ENCODE measurements around the gene BICD2. TPM values are rescaled to one million over a fixed set of nuclear protein-coding genes. Genes with fewer than 3 reads are reported as not detected.

The BICD2 gene
- total and polyA plus RNA-seq, 2 donors (not counting 1 experiment from before 2014, with no cell fraction given): 33.2 to 49.5 TPM

GRCh38 chr9:92760070-92760469, 4.6 kb downstream of the BICD2 start:
- H2AFZ ChIP-seq (ENCODE audit: insufficient read depth, low read depth, low read length, poor library complexity, severe bottlenecking): no peak overlapping the region
- CTCF ChIA-PET: interaction anchor here (2.0 to 3.9 kb wide), 2 partner anchors 10 to 30 kb away, joined by 4 to 14 read pairs; no protein-coding TSS in a partner anchor
- Mint-ChIP-seq H3K27me3 (no peaks in the 10 kb centered on the region), H3K27ac (no peak overlapping the region), H3K4me1 (peaks cover 60% of the 10 kb centered on the region), H3K4me3 (no peak overlapping the region), H3K9me3 (ENCODE audit: insufficient read depth) (peaks cover 4% of the 10 kb centered on the region)
- DNase-seq (no peak), ATAC-seq (ENCODE audit: low read depth) (no peak)
- POLR2A ChIA-PET: no interaction called here
- H3K4me1 ChIP-seq (ENCODE audit: control insufficient read depth in 2 of 2, insufficient read depth in 2 of 2, low read length in 2 of 2): peaks cover 32 to 59% of the 10 kb centered on the region in 2 donors
- H3K79me2 ChIP-seq (ENCODE audit: control insufficient read depth, insufficient read depth, low read length): peaks cover 90% of the 10 kb centered on the region
- peaks cover 0 to 8% (median 6%) of the 10 kb centered on the region in 3 donors for H3K9me3 ChIP-seq (ENCODE audit: control extremely low read depth in 1 of 3, control insufficient read depth in 2 of 3, insufficient read depth in 1 of 3, low read length in 2 of 3)
- H3K9ac ChIP-seq (ENCODE audit: low read length): no peak overlapping the region
- no peak overlapping the region for H3K4me2 ChIP-seq (replicated peaks; ENCODE audit: low read depth, low read length, poor library complexity, severe bottlenecking)
- no peaks in the 10 kb centered on the region for H3K27me3 ChIP-seq (replicated peaks in 1 of 4; ENCODE audit: control extremely low read depth in 1 of 4, control insufficient read depth in 3 of 4, insufficient read depth in 4 of 4, low read length in 3 of 4)
- no peak overlapping the region for H3K4me3 ChIP-seq (ENCODE audit: control extremely low read depth in 1 of 5, extremely low read depth in 1 of 5, insufficient read depth in 1 of 5, low read depth in 2 of 5, low read length in 4 of 5)
- peaks cover 0 to 5% of the 10 kb centered on the region in 2 experiments for H3K36me3 ChIP-seq (replicated peaks in 1 of 2; ENCODE audit: control extremely low read depth in 1 of 2, control insufficient read depth in 1 of 2, extremely low read depth in 1 of 2, insufficient read depth in 2 of 2, low read length in 1 of 2)
- H4K20me1 ChIP-seq (ENCODE audit: control insufficient read depth, insufficient read depth, low read length, poor library complexity, severe bottlenecking): peaks cover 77% of the 10 kb centered on the region
- TF ChIP-seq CTCF (IDR thresholded peaks at IDR 0.05) (no peak), EZH2 (IDR thresholded peaks at IDR 0.05; ENCODE audit: borderline replicate concordance, insufficient read depth, low read depth, low read length, poor library complexity, severe bottlenecking) (no peak)
- 90% methylated on average over 8 of the region's 8 CpGs for WGBS (ENCODE audit: insufficient coverage)
- H3K27ac ChIP-seq (ENCODE audit: low read length in 2 of 2): no peak overlapping the region
- intact Hi-C loops (cut with micrococcal nuclease): loop anchor here (10.0 kb wide), 3 partner anchors 205 to 1965 kb away; partner anchors contain the start of genes AOPEP, CENPP and NOL8

GRCh38 chr9:92759446-92759845, 5.2 kb downstream of the BICD2 start:
- ChIA-PET CTCF (interaction anchor here (3.9 kb wide), 1 partner anchor 31 kb away, joined by 14 read pairs; no protein-coding TSS in a partner anchor), POLR2A (no interaction called here)
- H3K4me3 ChIP-seq (ENCODE audit: control extremely low read depth in 1 of 5, extremely low read depth in 1 of 5, insufficient read depth in 1 of 5, low read depth in 2 of 5, low read length in 4 of 5): no peak overlapping the region
- peak overlapping the region in 1 of 2 donors; percentile 34 for H3K27ac ChIP-seq (ENCODE audit: low read length in 2 of 2)
- TF ChIP-seq CTCF (IDR thresholded peaks at IDR 0.05) (no peak), EZH2 (IDR thresholded peaks at IDR 0.05; ENCODE audit: borderline replicate concordance, insufficient read depth, low read depth, low read length, poor library complexity, severe bottlenecking) (no peak)
- no peaks in the 10 kb centered on the region for H3K27me3 Mint-ChIP-seq
- peaks cover 90% of the 10 kb centered on the region for H3K79me2 ChIP-seq (ENCODE audit: control insufficient read depth, insufficient read depth, low read length)
- H3K27ac Mint-ChIP-seq: peak overlapping the region; percentile 15
- no peak overlapping the region for H2AFZ ChIP-seq (ENCODE audit: insufficient read depth, low read depth, low read length, poor library complexity, severe bottlenecking)
- H3K36me3 ChIP-seq (replicated peaks in 1 of 2; ENCODE audit: control extremely low read depth in 1 of 2, control insufficient read depth in 1 of 2, extremely low read depth in 1 of 2, insufficient read depth in 2 of 2, low read length in 1 of 2): peaks cover 0 to 5% of the 10 kb centered on the region in 2 experiments
- H3K4me2 ChIP-seq (replicated peaks; ENCODE audit: low read depth, low read length, poor library complexity, severe bottlenecking): peak overlapping the region; percentile 17
- H3K4me1 ChIP-seq (ENCODE audit: control insufficient read depth in 2 of 2, insufficient read depth in 2 of 2, low read length in 2 of 2): peaks cover 32 to 59% of the 10 kb centered on the region in 2 donors
- no peaks in the 10 kb centered on the region for H3K27me3 ChIP-seq (replicated peaks in 1 of 4; ENCODE audit: control extremely low read depth in 1 of 4, control insufficient read depth in 3 of 4, insufficient read depth in 4 of 4, low read length in 3 of 4)
- H3K4me3 Mint-ChIP-seq: no peak overlapping the region
- peaks cover 77% of the 10 kb centered on the region for H4K20me1 ChIP-seq (ENCODE audit: control insufficient read depth, insufficient read depth, low read length, poor library complexity, severe bottlenecking)
- H3K9me3 Mint-ChIP-seq (ENCODE audit: insufficient read depth): peaks cover 4% of the 10 kb centered on the region
- DNase-seq: no peak
- H3K9me3 ChIP-seq (ENCODE audit: control extremely low read depth in 1 of 3, control insufficient read depth in 2 of 3, insufficient read depth in 1 of 3, low read length in 2 of 3): peaks cover 0 to 8% (median 6%) of the 10 kb centered on the region in 3 donors
- no peak for ATAC-seq (ENCODE audit: low read depth)
- H3K9ac ChIP-seq (ENCODE audit: low read length): no peak overlapping the region
- H3K4me1 Mint-ChIP-seq: peaks cover 63% of the 10 kb centered on the region
- WGBS (ENCODE audit: insufficient coverage): 62% methylated on average over 2 of the region's 2 CpGs
- intact Hi-C loops (cut with micrococcal nuclease): no loop called here
